Hematopoietic multipotent progenitor cell treated with erythropoietin and hydrocortisone succinate and interleukin-3 and kit ligand, for 4 days (in vitro differentiated cells): ENCODE data around the gene PNCK.
A peak's percentile ranks its signal among the peaks of the same experiment; 100 is the strongest.
"Not testable (repeated sequence)": the region's sequence is repeated elsewhere in the genome, so short reads cannot be mapped to it uniquely, and the experiment has no call there.

Source experiments
- DNase-seq: peaks from one replicate; pipeline ENCODE4 v3.0.0-alpha.2; 2015

The PNCK gene

DNA sequence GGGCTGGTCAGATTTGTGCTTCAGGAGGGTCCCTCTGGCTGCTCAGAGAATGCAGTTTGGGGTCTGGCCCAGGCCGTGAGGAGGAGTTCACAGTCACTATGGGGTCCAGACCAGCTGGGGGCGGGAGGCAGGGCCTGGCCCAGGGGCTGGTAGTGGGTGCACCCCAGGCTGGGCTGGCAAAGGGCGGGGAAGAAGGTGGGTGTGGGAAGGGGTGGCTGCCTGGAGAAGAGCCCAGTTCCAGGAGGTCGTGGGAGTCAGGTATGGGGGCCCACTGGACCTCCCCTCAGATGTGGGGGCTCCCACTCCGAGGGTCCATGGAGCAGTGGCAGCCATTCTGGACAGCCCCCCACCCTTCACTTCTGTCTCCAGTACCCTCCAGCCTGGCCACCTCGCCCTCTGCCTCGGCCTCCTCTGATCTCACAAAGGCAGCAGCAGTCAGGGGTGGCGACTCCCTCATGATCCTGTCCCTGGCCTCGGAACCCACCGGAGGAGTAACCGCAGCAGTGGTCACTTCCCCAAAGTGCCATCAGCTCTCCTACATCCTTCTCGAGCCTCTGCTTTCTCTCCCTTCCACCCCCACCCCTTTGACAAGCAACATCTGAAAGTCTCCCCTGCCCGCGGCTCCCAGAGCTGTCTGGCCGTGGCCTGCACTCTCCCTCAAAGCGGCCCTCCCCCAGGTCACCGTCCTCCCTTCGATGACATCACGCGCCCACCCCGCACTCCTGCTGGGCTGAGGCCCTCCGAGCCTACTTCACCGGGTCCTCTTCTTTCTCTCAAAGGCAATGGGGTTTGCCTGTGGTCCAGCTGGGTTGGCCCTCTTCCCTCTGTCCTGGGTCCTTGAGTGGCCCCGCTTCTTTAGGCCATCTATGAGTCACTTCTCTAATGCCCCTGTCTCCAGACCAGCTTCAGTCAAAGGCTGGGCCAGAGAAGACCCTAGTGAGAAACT is 12.4 kb upstream of the PNCK start:
- DNase-seq, result no peak

DNA sequence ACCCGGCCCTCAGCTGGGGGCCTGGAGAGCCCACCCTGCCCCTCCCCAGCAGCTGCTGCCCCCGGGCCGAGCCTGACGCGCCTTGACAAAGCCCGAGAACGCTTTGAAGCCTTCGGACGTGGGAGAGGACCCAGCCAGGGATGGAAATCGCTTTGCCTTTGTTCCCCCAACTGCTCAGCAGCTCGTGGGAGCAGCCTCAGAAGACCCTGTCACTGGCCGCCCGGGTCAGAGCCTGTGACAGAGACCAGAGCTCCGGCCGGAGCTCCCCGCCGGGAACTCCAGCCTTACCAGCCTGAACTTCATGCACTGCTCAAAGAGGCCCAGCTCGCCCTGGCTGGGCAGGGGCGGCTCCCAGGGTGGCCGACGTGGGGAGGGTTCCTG is 11.5 kb upstream of the PNCK start:
- no peak for DNase-seq

DNA sequence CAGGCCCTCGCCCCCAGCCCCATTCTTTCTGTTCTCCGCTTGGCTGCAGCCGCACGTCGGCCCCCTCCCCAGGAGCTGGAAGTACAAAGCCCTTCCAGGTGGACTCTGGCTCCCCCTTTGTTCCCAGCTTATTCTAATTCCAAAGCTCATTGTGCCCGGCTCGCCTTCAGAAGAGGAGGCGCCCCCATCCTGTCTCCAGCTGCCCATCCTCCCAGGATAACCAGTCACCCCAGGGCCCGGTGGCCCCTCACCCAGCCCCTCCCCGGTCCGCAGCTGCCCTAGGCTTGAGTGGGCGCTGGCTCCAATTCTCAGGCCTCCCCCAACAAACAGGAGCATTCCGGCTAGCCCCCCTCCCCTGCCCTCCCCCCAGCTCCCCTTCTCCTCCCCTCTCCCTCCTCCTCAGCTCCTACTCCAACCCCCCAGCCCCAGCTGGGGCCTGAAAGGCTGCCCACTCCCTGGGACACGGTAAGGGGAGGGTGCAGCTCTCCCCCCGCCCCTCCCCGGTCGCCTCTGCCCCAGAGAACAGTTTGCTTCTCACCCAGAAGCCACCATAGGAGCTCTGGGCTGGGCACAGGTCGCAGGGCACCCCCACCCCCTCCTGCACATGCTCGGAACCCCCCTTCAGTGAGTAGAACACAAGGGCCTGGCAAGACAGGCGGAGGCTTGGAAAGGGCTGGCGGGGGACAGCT is 11.0 kb upstream of the PNCK start:
- DNase-seq, result no peak

DNA sequence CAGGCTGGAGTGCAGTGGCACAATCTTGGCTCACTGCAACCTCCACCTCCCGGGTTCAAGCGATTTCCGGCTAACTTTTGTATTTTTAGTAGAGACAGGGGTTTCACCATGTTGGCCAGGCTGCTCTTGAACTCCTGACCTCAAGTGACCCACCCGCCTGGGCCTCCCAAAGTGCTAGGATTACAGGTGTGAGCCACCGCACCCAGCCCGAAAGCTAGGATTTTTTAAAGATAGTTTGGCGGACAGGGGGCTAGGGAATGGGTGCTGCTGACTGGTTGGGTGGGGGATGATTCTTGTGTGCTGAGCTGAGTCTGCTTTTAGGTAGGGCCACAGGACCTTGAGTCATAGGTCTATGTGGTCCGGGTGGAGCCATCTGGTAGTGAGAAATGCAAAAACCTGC is 9.9 kb upstream of the PNCK start:
- not testable (repeated sequence) for DNase-seq

DNA sequence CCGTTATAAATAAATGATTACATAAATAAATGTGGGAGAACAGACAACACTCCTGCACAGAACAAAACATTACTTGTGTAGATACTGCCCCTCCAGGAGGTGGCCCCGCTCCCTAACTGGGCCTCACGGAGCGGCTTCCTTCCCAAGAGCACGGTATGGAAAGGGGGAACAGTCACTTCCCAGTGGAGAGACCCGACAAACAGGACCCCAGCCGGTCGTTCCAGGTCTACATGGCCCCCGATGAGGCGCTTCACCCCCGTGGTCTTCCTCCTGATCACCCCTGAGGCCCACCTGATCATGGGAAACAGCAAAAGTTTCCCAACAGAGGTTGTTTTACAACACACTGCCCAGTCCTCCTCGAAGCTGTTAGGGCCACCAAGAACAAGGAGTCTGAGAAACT is 7.6 kb upstream of the PNCK start:
- no peak for DNase-seq

DNA sequence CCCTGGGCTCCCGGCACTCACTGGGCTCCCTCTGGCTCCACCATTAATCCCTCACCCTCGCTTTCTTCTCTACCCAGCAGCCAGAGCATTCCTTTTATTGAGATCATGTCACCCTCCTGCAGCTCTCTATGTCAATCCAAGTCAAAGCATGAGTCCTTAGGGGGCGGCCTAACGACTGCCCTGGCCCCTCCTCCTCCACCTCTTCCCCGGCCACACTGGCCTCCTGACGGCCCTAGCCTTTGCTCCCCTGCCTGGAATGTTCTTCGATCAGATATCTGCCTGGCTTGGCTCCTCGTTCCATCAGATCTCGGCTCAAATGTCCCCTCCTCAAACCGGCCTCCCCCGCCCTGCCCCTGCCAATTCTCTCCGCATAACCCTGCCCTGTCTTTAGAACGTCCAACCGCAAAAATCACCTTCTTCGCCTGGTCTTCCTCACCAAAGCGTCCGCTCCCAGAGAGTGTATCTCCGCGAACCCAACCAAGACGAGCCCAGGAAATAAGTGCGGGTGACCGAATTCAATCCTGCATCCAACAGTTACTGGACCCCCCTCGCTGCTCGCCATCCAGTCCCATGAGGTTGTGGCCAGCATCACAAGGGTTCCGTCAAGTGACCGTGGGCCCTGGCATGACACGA is 722 bp upstream of the PNCK start:
- no peak for DNase-seq

DNA sequence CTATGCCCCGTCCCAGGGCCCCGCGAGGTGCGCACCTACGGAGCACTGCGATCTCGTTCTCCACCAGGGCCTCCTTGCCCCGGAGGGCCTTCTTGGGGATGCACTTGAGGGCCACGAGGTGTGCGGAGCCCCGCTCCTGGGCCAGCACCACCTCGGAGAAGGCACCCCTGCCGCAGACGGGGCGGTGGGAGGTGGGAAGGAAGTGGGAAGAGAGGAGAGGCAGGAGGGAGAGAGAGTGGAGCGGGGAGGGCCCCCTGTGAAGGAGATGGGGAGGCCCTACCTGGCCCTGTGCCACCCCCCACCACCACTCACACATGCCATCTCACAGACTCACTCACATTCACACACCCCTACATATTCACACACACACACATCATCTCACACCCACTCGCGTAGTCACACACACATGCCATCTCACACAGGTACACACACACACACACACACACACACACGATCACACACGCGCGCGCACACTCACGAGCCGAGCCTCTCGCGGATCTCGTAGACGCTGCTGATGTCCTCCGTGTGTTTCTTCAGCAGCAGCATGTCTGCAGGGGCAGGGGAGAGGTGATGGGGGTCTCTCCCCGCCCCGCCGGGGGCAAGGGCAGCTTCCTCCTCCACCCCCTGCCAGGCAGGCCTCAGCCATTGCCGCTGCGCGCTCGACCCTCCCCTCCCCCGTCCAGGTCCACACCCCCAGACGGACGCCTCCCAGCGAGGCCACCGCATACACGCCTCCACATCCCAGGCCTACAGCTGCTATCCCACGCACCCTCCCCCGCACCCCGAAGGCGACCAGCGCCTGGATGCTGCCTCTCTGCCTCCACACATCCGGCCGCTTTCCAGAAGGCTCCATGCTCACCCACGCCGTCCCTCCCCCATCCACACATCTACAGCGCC is 834 bp downstream of the PNCK start:
- no peak for DNase-seq

DNA sequence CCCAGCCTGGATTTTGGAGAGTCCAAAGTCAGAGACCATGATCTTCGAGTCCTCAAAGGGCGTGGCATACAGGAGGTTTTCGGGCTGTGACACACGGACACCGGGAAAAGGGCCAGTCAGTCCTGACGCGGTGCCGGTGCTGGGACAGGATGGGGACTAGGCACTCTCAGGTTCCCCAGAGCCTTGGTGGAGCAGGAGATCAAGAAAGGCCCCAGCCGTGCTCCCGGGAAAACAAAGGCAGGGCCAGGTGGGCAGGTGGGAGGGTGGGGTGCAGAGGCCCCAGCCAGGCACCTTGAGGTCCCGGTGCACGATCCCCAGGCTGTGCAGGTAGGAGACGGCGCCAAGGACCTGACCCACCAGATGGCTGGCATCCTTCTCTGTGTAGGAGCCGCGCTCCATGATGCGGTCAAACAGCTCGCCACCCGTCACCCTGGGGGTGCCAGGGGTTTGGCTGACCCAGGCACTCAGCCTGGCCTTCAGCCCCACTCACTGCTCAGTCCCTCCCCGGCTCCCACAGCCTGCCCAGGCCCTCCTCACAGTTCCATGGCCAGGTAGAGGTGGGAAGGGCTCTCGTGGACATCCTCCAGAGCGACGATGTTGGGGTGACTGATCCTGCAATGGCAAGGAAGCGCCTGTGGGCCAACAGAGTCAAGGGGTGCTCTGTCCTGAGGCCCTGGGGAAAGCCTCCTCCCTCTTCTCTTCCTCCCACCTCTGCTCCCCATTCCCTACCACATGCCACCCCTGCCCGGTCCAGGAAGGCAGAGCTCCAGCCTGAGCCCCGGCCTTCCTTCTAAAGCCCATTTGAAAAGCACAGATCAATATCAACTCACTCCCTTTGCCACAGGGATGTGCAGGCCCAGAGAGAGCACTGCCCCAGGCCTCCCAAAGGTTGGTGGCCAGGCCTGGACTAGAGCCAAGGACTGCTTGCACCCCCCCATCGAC is 1.8 kb downstream of the PNCK start:
- no peak for DNase-seq

DNA sequence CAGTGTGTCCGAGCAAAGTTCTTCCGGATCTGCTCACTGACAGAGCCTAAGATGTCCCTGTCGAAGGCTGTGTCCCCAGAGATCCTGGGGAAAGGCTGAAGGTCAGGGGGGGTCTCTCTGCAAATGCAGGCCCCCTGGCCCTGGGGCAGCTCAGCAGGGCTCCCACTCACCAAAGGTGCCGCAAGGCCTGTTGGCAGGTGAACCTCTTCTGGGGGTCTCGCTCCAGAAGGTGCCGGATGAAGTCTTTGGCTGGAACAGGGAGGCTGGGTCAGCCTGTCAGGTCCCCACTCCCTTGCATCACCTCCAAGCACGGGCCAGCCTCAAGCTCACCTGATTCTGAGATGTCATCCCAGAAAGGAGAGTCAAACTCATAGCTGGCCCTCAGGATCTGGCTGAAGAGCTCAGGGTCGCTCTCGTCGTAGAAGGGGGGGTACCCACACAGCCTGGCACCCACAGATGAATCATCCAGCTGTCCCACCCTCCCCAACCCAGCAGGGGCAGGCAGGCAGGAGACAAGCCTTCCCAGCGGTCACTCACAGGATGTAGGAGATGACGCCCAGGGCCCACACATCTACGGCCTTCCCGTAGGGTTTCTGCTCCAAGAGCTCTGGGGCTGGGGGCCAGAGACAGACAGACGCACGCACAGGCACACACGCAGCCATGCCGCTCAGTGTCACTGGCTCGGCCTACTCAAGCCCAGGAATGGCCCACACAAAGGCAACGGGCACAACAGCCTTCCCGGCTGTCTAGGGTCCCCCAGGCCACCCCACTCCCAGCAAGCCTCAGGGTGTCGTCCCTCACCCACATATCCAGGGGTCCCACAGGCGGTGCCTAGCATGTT is 2.6 kb downstream of the PNCK start:
- no peak for DNase-seq

DNA sequence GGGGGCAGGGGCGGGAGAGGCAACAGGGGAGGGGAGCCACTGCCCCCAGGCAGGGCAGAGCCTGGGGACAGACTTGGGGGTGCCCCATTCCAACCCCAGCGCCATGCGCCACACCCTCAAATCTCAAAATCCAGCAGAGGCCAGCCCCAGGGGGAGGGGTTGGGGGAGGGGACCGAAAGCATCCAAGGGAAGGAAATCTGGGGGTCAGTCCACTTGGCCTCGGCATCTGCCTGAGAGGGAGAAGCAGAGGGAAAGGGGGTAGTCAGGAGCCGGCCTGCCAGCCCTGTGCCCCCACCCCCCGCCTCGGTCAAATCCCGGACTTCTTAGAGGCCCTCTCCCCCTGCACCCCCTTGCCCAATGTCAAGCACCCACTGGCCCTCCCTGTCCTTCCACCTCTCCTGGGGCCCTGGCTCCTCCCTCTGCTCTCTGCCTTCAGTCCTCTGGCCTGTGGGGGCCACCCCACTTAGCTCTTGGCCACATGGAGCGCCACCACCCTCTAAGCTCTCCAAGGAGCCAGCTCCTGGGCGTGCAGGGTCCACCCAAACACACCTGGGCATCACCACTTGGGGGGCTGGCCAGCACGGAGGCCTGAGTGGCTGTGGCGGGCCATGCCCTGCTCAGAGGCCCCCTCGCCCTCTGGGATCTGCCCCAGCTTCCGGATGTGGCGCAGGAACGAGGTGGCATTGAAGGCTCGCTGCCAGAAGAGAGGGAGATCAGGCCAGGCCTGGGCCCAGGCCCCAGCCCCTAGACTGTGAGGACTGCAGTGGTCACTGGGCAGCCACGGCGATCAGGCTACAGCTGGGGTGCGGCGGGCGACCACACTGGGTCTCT is 3.5 kb downstream of the PNCK start:
- DNase-seq, result no peak

DNA sequence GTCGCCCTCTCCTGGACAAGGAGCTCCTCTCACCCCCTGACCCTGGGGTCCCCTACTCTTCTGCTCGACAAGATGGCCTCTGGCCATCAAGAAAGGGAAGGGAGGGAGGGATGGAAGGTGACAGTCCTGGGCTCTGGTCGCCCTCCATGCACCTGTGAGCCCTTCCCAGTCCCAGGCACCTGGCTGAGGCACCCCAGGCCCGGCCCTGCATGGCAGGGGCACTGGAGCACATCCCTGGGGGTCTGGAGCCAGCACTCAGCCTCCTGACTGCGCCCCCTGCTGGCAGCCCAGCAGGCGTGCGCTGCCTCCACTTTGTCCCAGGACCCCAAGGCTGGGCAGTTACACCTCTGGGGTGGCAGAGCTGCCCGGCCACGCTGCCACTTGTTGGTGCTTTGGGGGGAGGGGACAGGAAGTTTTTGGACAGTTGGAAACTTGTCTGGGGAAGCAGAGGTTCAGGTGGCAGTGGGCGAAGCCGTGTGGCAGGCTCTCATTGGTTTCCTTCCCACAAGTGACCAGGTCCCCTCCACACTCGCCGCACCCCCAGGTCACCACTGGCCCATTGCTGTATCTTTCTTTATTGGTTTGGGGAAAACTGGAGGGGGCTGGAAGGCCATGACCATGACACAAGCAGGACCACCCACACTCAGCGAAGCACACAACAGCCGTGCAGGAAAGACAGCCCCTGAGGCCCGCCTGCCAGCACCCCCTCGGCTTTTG is 4.3 kb downstream of the PNCK start:
- DNase-seq, result peak; percentile 46

DNA sequence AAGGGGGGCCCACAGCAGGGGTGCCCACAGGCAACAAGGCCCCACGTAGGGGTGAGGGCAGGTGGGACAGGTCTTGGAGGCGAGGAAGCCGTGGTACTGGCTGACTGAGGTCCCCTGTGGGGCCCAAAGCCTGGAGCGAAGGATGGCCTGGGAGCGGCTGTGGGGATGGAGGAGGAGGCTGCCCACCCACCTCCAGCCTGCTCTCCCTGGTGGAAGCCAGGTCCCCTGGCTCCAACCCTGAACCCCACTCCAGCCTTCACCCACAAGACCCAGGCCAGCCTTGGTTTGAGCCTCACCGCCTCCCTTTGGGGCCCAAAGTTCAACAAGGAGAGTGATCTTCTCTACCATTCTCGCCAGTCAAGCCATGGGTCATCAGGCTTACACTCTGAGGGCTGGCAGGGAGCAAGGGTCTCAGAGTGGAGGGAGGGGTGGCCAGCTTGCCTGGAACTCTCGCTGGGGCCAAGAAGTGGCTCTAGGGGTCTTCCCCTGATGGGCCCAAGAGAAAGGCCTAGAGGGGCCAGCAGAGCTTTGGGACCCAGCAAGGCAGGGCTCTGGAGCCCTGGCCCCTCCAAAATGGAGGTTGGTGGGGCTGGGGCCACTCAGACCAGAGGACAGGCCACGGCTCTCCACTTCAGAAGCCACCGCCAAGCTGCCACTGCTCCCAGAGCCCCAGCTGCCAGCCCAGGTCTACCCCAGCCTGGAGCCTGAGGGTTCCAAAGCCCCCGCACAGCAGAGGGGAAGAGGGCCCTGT is 5.0 kb downstream of the PNCK start:
- DNase-seq, result no peak

DNA sequence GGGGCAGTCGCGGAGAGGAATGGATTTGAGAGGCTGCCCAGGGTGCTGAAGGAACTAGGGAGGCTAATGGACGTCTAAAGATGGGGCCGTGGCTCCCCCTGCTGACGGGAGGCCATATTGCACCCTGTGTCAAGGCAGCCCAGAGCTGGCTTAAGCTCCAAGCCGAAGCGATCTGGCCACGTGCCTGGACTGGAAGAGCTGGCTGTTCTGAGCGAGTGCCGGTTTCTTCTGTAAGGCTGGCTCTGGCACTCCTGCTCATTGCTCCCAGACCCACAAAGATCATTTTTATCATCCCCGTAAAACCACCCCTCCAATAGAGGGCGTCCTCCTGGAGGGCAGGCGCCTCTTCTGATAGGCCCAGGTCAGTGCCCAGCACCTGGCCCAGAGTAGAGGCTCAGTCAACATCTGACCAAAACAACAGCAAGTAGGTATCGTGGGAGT is 5.6 kb downstream of the PNCK start:
- DNase-seq, result peak; percentile 88

DNA sequence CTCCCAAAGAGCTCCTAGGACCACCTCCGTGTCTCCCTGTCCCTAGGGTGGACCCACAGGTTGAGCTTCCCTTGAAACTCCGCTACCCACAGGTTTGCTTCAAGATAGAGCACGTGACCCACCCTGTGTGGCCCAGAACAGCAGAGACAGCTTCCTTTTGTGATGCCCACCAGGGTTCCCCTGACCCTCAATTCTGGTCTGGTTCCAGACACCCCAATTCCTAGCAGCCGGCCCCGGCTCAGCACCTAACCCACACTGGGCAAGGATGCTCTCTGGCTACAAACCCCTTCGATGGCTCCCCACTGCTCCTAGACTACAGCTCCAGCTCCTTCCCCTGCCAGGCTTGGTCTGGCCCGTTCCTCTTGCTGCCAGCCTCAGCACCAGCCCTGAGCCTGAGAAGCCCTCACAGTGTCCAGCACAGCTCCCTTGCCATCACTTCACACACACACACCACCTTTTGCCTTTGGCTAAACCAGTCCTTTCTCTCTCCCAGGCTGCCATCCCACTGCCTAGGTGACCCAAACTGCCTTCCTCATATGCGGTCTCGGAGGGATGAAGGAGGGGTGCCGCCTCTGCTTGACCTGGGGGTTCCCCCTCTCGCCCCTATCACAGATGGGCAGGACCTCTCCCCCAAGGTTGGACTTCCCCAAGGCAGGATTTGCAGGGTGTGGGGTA is 6.2 kb downstream of the PNCK start:
- no peak for DNase-seq

DNA sequence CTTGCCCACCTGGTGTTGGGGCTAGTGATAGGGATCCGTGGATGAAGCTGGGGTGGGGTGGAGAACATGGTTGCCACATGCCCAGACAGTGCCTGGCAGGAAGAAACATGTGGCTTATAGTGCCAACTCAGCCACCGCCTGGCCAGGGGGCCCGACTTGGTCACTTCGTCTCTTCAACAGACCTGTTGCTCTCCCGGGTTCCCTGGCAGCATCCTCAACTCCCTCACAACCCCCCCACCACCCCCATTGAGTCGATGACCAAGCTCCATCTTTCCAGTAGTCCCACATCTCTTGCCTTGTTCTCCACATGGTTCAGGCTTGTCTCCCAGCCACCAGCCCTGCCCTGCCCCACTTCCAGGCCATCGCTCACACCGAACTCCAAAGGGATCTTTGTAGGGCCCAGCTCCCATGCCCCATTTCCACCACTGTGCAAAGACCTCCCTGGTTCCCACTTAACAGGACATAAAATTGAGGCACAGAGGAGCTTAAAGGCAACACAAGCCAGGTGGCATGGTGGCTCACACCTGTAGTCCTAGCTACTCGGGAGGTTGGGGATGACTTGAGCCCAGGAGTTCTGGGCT is 7.8 kb downstream of the PNCK start:
- no peak for DNase-seq

DNA sequence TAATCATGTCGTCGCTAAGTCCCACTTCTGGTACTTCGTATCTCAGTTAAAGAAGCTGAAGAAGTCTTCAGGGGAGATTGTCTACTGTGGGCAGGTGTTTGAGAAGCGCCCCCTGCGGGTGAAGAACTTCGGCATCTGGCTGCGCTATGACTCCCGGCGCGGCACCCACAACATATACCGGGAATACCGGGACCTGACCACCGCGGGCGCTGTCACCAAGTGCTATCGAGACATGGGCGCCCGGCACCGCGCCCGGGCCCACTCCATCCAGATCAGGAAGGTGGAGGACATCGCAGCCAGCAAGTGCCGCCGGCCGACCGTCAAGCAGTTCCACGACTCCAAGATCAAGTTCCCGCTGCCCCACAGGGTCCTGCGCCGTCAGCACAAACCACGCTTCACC is 11.3 kb downstream of the PNCK start:
- DNase-seq, result peak; percentile 50

DNA sequence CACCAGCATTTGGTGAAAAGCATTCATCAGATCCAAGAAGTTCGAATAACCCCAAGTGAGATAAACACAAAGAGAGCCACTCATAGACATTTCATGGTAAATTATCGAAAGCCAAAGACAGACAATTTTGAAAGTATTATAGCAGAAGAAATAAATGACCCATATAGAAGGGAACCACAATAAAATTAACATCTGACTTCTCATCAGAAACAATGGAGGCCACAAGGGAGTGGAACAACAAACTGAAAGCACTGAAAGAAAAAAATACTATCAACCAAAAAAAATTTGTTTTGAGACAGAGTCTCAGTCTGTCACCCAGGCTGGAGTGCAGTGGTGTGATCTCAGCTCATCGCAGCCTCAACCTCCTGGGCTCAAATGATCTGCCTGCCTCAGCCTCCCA is 14.3 kb downstream of the PNCK start:
- DNase-seq, result no peak
